Adipose tissue (tissue), 3 donors: ENCODE results near the gene ANK3. TPM values are rescaled to one million over a fixed set of nuclear protein-coding genes. Genes with fewer than 3 reads are reported as not detected.

ENCODE experiments used
- H3K27ac ChIP-seq: one replicate; pipeline ENCODE4 v1.5.1; 2013; ENCODE audit warnings: low read depth, low read length
- WGBS, 3 donors: extraction: QIAGEN DNeasy Blood & Tissue Kit; methylation state at CpG; one replicate each; pipeline ENCODE4 v1.1.7; 2013; 5-methylcytosine and 5-hydroxymethylcytosine counted together
- polyA plus RNA-seq, 3 donors: library from polyadenylated mRNA; stranded (reverse); fragments of 200-250 nt; gene quantifications; one replicate each; pipeline ENCODE4 v1.2.3, GENCODE V29; 2013
- donor health status: healthy with polysubstance abuse.
- donor health status: Bipolar disorder and iron deficiency.
- donor health status: healthy.

ANK3 gene
- polyA plus RNA-seq, 3 donors = 5.1 to 10.7 (median 7.9) TPM

- H3K27ac ChIP-seq = no peak overlapping the region
These were observed 204.3 kb downstream of the ANK3 start for GRCh38 chr10:60185421-60185820.

GRCh38 chr10:60182691-60183090, 207.0 kb downstream of the ANK3 start:
- no peak overlapping the region for H3K27ac ChIP-seq
- WGBS, 3 donors = 54 to 90% (median 67%) methylated on average over 1 of the region's 1 CpG

More at GRCh38 chr10:60185421-60185820, 204.3 kb downstream of the ANK3 start:
- 17 to 39% (median 26%) methylated on average over 1 of the region's 1 CpG for WGBS, 3 donors

- WGBS, 3 donors = 77 to 92% (median 85%) methylated on average over 3 of the region's 3 CpGs
These were observed 212.8 kb downstream of the ANK3 start for GRCh38 chr10:60176925-60177324.

GRCh38 chr10:60175441-60175971, 214.2 kb downstream of the ANK3 start:
- WGBS, 3 donors = 39 to 46% (median 41%) methylated on average over 4 of the region's 4 CpGs
- H3K27ac ChIP-seq = no peak overlapping the region

More at GRCh38 chr10:60176925-60177324, 212.8 kb downstream of the ANK3 start:
- no peak overlapping the region for H3K27ac ChIP-seq

- no peak overlapping the region for H3K27ac ChIP-seq
- 84 to 90% (median 89%) methylated on average over 9 of the region's 9 CpGs for WGBS, 3 donors
These were observed 217.2 kb downstream of the ANK3 start for GRCh38 chr10:60172363-60172990.

- H3K27ac ChIP-seq = no peak overlapping the region
- 85 to 91% (median 86%) methylated on average over 2 of the region's 2 CpGs for WGBS, 3 donors
These were observed 218.2 kb downstream of the ANK3 start for GRCh38 chr10:60171436-60172013.

- 77 to 92% (median 91%) methylated on average over 3 of the region's 3 CpGs for WGBS, 3 donors
- no peak overlapping the region for H3K27ac ChIP-seq
These were observed 219.4 kb downstream of the ANK3 start for GRCh38 chr10:60170250-60170649.

- 95 to 99% (median 99%) methylated on average over 2 of the region's 2 CpGs for WGBS, 3 donors
- H3K27ac ChIP-seq = no peak overlapping the region
These were observed 220.6 kb downstream of the ANK3 start for GRCh38 chr10:60169111-60169510.

- H3K27ac ChIP-seq = no peak overlapping the region
- WGBS, 3 donors = 53 to 78% (median 76%) methylated on average over 4 of the region's 4 CpGs
These were observed 222.6 kb downstream of the ANK3 start for GRCh38 chr10:60167050-60167449.

GRCh38 chr10:60163786-60164185, 225.9 kb downstream of the ANK3 start:
- no peak overlapping the region for H3K27ac ChIP-seq

- WGBS, 3 donors = 89 to 95% (median 92%) methylated on average over 1 of the region's 1 CpG
- no peak overlapping the region for H3K27ac ChIP-seq
These were observed 227.0 kb downstream of the ANK3 start for GRCh38 chr10:60162631-60163030.

- 92 to 98% (median 93%) methylated on average over 6 of the region's 6 CpGs for WGBS, 3 donors
These were observed 233.6 kb downstream of the ANK3 start for GRCh38 chr10:60155943-60156683.

GRCh38 chr10:60155099-60155877, 234.4 kb downstream of the ANK3 start:
- 77 to 81% (median 81%) methylated on average over 3 of the region's 3 CpGs for WGBS, 3 donors
- no peak overlapping the region for H3K27ac ChIP-seq

More at GRCh38 chr10:60155943-60156683, 233.6 kb downstream of the ANK3 start:
- no peak overlapping the region for H3K27ac ChIP-seq

- WGBS, 3 donors = 92 to 95% (median 93%) methylated on average over 2 of the region's 2 CpGs
- no peak overlapping the region for H3K27ac ChIP-seq
These were observed 240.7 kb downstream of the ANK3 start for GRCh38 chr10:60149003-60149402.

- H3K27ac ChIP-seq = no peak overlapping the region
These were observed 241.3 kb downstream of the ANK3 start for GRCh38 chr10:60148266-60148840.

GRCh38 chr10:60147576-60148265, 242.0 kb downstream of the ANK3 start:
- H3K27ac ChIP-seq = no peak overlapping the region
- WGBS, 3 donors = 71 to 92% (median 73%) methylated on average over 3 of the region's 3 CpGs

- 71 to 76% (median 72%) methylated on average over 4 of the region's 4 CpGs for WGBS, 3 donors
These were observed 242.7 kb downstream of the ANK3 start for GRCh38 chr10:60147025-60147424.

GRCh38 chr10:60144099-60144498, 245.6 kb downstream of the ANK3 start:
- WGBS, 3 donors = 89 to 96% (median 95%) methylated on average over 3 of the region's 3 CpGs

More at GRCh38 chr10:60147025-60147424, 242.7 kb downstream of the ANK3 start:
- no peak overlapping the region for H3K27ac ChIP-seq

More at GRCh38 chr10:60144099-60144498, 245.6 kb downstream of the ANK3 start:
- no peak overlapping the region for H3K27ac ChIP-seq
